CD4-positive, alpha-beta T cell treated with Interferon gamma for 1 hour (primary cell): ENCODE results near the gene TEX53.

Experiments used
- DNase-seq: peaks from one replicate; pipeline ENCODE4 v3.0.0-alpha.2; 2020

The TEX53 gene

DNA sequence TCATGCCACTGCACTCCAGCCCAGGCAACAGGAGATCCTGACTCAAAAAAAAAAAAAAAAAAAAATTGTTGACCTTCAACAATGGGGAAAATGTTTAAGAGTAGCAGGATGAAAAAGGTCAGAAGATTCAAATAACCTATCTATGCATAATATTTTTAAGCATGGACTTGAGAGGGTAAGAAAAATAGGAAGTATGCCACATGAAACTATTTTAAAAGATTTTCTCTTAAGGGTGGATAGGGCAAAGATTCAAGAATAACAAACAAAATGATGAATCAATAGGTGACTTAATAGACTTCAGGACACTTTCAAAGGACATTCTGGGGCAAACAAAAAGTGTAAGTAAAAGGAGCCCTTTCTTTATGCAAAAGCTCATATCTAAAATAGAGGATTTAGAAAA is 21.2 kb upstream of the TEX53 start:
- DNase-seq, result no peak

DNA sequence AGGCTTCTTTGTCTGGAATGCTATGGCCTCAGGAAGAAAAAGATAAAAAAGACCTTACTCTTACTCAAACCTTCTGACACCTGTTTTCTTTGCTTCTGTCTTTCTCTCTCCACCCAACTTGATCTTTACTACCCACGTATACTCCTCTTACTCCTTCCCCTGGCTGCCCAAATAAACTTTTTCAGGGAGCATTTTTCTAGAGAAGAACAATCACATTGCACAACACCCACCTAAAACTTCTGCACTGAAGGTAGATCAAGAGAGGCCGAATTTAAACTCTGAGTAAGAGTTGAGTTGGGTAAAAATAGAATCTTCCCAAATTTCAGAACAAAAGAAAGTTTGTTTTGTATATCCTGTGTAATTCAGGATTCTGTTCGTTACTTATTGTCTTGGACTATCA is 20.5 kb upstream of the TEX53 start:
- no peak for DNase-seq

DNA sequence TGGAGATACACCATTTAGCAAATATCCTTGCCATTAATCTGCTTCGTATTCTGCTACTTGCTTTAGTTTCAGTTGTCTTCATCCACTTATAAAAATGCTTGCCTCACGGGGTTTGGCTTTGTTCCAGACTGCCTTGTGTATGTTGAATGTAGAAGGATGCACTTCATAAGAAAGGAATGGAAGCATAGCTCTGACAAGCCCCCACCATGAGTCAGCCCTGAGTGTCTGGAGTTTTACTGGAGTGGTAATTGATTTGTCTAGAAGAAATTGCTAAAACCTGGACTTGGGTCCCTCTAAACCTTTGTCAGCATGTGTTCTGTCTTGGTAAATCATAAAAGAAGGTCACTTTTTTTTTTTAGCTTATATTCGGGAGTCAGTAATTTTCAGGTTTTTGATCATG is 19.8 kb upstream of the TEX53 start:
- DNase-seq, result no peak

DNA sequence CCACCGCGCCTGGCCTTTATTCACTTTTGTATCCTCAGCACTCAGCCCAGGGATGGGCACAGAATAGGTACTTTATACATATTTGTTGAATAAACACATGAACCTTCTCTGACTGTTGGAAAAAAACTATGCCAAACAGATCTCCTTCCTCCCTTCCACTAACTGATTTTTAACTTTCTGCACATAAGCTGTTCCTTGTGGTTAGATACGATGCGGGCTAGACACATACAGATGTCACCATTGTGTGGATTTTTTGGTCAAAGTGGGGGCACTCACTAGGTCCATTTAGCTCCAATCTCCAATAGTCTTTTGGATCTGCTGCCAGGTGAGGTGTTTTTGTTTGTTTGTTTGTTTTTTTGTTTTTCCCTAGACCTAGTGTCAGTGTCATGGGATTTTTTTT is 19.3 kb upstream of the TEX53 start:
- no peak for DNase-seq

DNA sequence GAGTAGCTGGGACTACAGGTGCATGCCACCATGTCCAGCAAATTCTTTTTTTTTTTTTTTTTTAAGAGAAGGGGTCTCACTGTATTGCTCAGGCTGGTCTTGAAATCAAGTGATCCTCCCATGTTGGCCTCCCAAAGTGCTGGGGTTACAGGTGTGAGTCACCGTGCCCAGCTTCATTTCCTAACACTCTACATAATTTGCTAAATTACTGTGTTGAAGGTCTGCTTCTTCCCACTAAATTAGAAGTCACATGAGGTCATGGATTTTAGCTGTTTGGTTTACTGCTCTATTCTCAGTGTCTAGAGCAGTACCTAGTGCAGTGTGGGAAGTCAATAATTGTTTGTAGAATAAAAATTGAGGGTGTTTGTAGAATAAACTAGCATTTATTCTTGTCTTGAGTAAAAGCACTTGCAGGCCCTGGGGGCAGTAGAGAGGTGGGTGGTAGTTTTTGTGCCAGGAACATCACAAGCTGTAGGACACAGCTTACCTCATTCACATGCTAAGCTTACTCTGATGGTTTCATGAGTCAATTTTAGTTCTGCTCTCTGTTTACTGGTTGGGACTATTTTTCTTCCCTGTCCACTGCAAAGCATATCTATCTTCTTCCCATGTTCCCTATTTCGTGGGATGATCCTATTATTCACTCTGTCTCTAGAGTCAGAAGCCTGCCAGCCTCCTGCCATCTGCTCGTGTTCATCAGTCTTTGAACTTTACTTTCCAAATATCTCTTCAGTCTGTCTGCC is 17.4 kb upstream of the TEX53 start:
- no peak for DNase-seq

DNA sequence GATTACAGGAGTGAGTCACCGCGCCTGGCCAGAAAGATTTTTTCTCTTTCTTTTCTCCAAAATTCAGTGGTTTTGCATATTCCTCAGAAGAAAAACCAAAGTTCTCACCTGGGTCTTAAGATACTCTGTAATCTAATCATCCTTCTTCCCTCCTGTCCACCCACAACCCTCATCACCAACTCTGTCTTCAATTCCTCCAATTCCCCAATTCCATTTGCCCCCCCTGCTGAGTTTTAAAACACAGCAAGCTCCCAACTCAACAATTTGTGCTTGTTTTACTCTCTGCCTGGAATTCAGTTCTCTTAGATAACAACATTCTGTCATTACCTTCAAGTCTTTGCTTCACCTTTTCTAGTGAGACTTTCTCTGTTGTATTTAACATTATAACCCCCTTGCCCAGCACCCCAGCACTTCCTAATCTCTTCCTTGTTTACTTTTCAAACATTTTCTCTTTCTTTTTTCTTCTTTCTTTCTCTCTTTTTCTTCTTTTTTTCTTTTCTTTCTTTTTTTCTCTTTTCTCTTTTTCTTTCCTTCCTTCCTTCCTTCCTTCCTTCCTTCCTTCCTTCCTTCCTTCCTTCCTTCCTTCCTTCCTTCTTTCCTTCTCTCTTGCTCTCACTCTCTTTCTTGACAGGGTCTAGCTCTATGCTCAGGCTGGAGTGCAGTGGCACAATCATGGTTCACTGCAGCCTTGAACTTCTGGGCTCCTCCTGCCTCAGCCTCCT is 16.6 kb upstream of the TEX53 start:
- DNase-seq, result no peak

DNA sequence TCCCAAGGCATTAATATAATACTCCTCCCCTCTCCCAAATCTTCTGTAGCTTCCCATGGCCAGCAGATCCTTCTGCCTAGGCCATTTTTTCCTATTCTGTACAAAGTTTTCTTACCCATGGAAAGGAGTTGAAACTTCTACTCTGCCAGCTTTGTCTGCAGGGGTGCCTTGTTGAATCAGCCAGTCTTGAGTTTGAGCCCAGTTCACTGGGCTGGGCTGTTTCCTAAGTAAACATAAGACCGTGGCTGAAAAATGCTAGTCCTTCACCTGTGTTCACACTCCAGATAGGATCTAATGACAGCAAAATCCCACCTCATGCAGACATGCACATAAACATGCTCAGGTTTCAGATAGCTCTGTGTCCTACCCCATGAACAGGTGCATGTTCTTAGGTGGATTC is 14.0 kb upstream of the TEX53 start:
- no peak for DNase-seq

DNA sequence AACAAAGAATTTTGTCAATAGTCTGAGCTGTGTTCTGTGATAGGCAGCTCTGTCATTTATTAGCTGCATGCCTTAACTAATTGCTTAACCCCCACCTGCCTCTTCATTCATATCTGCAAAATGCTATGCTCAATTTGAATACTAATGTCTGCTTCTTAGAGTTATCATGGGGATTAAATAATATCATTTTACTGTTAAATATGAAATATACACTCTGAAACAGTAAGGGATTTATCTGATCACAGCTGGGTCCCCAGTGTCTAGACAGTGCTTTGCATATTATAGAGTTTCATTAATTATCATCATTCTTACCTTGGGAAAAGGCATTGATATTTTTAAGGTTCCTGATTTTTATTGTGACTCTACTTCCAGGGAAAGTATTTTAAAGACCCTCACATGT is 12.4 kb upstream of the TEX53 start:
- DNase-seq, result no peak

DNA sequence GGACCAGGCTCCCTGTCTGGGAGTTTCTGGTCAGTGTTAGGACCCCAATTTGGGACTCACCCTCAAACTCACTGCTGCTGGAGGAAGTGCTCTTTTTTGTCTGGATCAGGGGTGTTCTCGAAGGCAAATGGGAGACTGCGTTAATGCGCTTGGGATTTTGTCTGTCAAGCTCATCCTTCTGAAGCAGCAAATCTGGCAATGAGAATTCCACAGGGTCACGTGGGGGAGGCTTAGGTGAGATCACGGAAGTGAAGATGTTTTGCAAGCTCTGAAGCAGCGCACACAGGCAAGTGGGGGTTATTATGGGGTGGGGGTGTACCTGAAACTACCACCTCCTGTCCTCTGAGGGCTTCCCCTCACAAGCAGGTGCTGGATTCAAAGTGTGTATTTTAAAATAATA is 10.5 kb upstream of the TEX53 start:
- no peak for DNase-seq

DNA sequence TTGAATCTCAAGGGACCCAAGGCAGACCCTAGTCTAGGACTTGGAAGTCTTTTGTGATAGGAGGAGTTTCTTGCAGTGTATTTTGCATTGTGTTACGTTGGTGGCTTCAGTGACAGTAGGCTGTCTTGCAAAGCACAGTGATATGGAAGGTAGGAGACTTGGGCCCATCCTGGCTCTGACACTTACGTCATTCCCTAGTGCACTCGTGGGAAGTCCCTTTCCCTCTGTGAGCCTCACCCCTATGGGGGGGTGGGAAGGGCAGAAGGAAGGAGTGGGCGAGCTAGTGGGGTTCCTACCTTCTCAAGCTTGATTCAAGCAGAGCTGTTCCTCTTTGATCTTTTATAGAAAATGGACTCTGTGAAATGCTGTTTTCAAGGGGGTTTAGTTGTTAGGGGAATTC is 9.2 kb upstream of the TEX53 start:
- DNase-seq, result no peak

DNA sequence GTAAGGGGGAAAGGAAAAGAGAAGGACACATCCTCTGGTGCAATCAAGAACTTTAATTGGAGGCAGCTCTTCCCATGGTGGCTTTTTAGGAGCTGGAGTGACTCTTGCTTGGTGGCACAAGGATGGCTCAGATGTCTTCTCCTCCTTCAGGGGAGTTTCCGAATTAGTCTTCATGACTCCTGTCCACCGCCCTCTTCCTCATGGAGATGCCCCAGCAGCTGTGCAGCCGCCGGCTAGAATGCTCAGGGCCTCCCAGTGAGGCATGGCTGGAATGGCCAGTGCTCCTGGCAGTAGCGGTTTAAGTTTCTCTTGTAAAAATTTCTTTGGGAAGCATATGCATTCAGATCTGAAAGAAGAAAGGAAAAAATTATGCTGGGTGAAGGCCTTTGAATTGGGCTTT is 8.8 kb upstream of the TEX53 start:
- no peak for DNase-seq

DNA sequence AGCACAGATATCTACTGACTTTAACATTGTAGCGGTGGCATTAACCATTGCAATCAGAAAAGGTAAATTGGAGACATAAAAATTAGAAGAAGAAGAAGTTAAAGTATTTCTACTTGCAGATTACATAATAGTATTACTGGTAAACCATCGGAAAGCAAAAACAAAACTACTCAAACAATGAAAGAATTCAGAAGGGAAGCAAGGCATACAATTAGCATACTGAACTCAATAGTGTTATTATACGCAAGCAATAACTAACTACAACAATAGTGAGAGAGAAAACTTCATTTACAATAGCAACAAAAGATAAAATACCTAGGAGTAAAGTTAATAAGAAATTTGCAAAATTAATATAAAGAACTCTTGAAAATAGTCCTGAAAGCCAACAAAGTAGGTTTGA is 6.6 kb upstream of the TEX53 start:
- DNase-seq, result no peak

DNA sequence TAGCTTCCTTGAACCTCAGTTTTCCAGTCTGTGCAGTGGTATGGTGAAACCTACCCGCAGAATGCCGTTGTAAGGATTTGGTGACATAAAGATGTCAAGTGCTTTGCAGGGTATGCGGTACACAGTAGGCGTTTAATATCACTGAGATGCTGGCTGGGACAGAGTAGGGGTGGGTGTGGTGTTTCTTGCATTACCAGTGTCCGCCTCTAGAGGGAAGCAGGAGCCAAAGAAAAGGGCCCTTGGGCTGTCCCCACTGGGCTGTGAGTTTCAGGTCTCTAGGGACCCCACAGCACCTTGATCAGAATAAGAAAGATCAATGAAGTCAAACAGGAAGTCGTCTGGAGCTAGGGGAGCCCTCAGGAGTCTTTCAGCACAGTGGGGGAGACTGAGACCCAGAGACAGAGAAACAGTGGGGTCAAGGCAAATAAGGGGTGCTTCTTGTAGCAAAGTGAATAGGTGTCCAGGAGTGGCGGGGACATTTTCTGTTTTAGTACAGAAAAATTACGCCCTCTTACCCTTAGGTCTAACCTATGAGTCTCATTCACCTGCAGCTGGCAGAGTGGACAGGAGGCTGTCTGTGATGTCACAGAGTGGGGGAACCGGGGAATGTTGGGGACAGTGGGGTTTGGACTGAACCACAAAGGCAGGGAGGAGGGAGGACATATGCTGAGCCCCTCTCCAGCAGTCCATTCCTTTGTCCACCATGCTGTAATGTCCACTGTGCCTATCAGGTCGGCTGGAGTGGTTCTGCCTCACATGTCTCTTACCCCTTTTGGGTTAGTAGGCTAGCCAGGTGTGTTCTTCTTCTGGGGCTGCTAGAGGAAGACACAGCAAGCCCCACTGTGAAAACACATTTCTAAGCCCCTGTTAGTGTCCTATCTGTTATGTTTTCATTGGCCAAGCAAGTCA is 4.7 kb upstream of the TEX53 start:
- peak; percentile 36 for DNase-seq

DNA sequence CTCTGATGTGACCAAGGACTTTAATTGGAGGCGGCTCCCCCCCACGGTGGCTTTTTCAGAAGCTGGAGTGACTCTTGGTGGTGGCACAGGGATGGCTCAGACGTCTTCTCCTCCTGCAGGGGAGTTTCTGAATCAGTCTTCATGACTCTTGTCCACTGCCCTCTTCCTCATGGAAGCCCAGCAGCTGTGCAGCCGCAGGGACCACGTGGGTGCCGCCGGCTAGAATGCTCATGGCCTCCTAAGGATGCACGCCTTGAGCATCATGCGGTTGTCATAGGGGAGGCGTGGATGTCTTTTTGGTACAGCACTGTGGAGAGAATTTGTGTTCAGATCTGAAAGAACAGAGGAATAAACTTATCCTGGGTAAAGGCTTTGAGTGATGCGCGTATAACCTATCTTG is 1.3 kb downstream of the TEX53 start:
- no peak for DNase-seq

DNA sequence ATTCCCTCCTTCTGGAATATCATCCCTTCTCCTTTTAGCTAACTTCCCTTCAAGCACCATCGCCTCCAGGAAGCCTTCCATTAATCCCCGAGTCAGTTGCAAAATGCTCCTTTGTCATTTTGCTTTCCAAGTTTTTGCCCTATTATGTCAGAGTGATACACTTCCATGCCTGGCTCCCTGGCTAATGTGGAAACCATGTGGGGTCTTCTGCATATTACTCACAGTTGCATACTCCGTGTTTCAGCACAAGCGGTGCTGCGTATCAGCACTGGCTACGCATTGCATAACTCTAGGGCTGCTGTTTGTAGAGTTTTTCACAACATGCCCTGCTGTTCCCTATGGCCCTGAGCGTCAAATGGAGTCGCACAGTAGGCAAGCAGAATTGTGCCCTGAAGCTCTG is 1.9 kb downstream of the TEX53 start:
- no peak for DNase-seq

DNA sequence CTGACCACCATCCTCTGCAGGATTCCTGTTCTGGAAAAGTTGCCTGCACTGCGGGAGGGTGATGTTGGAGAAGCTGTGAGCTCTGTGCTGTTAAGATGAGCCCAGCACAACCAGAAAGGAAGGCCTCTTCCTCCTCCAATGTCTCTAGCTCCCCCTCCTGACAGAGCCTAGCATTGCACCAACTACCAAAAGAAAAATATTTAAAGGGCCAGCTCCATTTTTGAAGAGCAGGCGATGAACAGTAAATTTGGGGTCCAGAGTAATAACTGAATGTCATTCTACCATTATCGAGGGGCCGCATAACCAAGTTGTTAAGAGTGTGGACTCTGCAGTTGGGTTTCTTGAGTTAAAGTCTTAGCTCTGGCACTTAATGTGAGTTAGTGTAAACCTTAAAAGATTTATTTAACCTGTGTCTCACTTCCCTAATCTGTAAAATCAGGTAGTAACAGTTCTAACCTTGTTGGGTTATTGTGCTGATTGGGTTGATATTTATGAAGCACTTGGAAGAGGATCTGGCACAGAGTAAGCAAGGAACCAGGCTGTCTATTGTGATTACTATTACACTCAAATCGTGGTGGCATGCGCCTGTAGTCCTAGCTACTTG is 3.9 kb downstream of the TEX53 start:
- peak; percentile 70 for DNase-seq

DNA sequence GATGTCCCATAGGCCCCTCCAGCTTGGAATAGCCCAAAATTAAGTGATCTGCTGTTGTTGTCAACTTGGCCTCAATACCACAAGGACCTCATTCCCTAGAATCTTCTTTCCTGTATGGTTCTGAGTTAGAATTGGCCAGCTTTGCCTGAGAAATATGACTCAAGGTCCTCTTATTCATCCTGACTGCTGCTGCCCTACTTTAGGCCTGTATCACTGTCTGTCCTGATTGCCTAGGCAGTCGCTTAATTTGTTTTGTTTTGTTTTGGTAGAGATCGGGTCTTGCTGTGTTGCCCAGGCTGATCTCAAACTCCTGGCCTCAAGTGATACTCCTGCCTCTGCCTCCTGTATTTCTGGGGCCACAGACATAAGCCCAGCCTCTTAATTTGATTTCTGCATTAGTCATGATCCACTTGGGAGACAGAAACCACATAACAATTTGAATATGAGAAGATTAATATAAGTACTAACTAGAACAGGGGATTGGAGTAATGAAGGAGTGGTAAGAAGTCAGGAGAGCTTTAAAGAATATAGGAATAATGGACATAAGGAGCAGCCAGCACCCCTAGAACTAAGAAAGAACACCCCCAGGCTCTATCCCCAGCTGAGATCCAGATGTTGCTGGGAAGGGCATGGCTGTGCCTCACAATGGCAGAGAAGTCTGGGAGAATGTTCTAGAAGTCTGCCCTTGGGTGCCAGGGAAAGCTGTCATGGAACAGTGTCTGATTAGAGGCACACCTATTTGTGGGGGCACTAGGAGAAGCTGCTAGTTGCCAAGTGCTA is 4.6 kb downstream of the TEX53 start:
- no peak for DNase-seq

DNA sequence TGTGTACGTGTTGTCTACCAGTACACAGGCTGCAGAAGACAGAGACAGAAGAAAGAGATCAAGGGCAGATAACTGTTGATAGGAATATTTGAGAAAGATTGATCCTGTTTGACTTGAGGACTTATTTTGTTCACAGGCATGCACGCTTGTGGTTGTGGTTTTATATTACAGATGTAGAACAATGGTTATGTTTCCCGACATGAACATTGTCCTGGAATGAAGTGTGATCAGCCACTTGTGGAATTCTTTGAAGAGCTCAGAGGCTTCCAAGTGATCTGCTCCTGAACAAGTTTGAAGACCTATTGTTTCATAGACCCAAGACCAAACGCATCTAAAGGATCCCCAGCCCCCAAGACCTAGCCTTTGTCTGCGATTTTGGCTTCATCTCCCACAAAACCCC is 13.7 kb downstream of the TEX53 start:
- DNase-seq, result no peak

DNA sequence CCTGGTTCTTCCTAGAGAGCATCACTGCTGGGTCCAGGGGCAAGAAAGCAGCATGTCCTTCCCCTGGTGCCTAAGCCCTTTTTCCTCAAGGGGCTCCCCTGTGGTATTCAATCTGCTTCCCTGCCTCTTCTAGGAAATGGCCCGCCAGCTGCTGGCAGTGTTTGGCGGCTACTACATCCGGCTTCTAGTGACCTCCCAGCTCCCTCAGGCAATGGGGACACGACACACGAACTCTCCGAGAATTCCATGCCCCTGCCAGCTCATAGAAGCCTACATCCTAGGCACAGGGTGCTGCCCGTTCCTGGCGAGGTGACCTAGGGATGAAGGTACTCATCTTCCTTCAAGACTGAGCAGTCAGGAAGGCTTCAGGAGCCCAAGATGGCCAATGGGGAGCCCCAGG is 14.6 kb downstream of the TEX53 start:
- DNase-seq, result no peak

DNA sequence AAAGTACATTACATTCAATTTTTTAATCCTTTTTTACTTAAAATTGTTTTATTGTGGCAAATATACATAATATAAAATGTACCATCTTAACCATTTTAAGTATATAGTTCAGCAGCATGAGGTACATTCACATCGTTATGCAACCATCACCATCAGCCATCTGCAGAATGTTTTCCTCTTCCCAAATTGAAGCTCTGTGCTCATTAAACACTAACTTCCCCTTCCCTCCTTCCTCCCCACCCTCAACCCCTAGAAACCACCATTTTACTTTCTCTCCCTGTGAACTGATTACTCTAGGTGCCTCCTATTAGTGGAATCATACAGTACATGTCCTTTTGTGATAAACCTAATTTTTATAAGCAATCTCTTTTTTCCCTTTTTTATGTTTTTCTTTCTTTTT is 15.6 kb downstream of the TEX53 start:
- no peak for DNase-seq

DNA sequence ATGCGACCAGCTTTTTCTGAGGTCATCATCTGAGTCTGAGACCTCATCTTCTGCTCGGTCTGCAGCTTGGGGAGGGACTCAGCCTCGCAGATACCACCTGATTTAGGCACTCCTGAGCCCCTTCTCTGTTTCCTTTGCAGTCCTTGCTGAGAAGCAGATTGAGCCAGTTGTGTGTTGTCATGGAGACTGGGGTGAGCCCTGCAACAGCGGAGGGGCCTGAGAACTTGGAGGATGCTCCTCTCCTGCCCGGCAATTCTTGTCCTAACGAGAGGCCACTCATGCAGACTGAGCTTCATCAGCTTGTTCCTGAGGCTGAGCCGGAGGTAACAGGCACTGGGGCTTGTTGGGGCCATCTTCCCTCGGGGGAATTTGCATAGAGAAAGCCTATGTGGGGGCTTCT is 19.2 kb downstream of the TEX53 start:
- DNase-seq, result no peak

DNA sequence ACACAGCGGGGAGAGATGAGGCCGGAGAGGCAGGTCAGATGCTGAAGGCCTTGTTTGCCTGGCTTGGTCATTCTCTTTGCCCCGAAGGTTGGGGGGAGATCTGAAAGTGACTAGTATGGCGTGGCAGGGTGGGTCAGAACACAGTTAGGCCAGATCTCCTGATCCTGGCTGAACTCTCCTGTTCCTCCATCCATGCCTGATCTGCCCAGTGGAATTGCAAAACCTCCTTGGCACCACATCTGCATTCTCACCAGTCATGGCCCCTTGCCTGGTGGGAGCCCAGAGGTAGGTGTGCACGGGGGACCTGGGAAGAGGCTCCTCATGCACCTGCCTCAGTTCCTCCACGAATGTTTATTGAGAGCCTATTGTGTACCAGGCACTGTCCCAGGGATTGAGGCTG is 23.2 kb downstream of the TEX53 start:
- DNase-seq, result no peak
